DOHH2 (cell line): Measurements from ENCODE around the gene HACL1.
"Not testable (repeated sequence)": the region's sequence is repeated elsewhere in the genome, so short reads cannot be mapped to it uniquely, and the experiment has no call there.

Experiments
- CTCF ChIP-seq: fragments of 200-600 bp; sonication (generic); IDR thresholded peaks from one replicate; pipeline ENCODE4 v1.5.1; 2014; ENCODE audit warnings: antibody characterized with exemption, mild to moderate bottlenecking, low read depth, low read length; ENCODE audit not compliant: poor library complexity, severe bottlenecking
- EZH2phosphoT487 ChIP-seq: fragments of 200-600 bp; sonication (generic); IDR thresholded peaks from 2 replicates; pipeline ENCODE4 v1.6.1; 2017; ENCODE audit warnings: borderline replicate concordance, mild to moderate bottlenecking, antibody characterized with exemption, low read length, moderate library complexity, mixed read lengths

GRCh38 chr3:15619659-15620464 lies 18.5 kb upstream of the HACL1 start:
- not testable (repeated sequence) for TF ChIP-seq CTCF, EZH2phosphoT487
